Heart left ventricle (tissue), 16 donors: ENCODE results near the gene TNIK. TPM values are rescaled to one million over a fixed set of nuclear protein-coding genes. Genes with fewer than 3 reads are reported as not detected.

Experiments
- ATAC-seq, 4 donors: fragments of 200-7000 bp; cut with Tn5 transposase; one replicate each; pipeline ENCODE4 v1.9.1; 2020 to 2022; ENCODE audit warnings: moderate library complexity in 4 of 4, mild to moderate bottlenecking in 3 of 4, moderate number of reproducible peaks in 1 of 4
- DNase-seq, 5 donors: peaks; one replicate each; pipeline ENCODE4 v3.0.0-alpha.2; 2020
- H3K27ac ChIP-seq, 12 donors: fragments of 200-600 bp; sonication (generic) in 4 of 12; one replicate each; pipeline versions ENCODE4 v1.5.0 to v1.8.0; 2016 to 2022; ENCODE audit warnings: mild to moderate bottlenecking in 2 of 12
- H3K27me3 ChIP-seq, 9 donors: fragments of 200-600 bp; sonication (generic) in 2 of 9; one replicate each; pipeline versions ENCODE4 v1.5.1 to v1.8.0; 2016 to 2022; ENCODE audit warnings: mild to moderate bottlenecking in 3 of 9
- H3K36me3 ChIP-seq, 9 donors: fragments of 200-600 bp; sonication (generic) in 2 of 9; one replicate each; pipeline versions ENCODE4 v1.5.0 to v1.8.0; 2018 to 2022; ENCODE audit warnings: mild to moderate bottlenecking in 2 of 9
- H3K4me1 ChIP-seq, 12 donors: fragments of 200-600 bp; sonication (generic) in 4 of 12; one replicate each; pipeline versions ENCODE4 v1.5.0 to v1.8.0; 2016 to 2022; ENCODE audit warnings: mild to moderate bottlenecking in 3 of 12
- H3K4me3 ChIP-seq, 12 donors: fragments of 200-600 bp; sonication (generic) in 4 of 12; one replicate each; pipeline versions ENCODE4 v1.5.0 to v1.8.0; 2017 to 2022; ENCODE audit warnings: mild to moderate bottlenecking in 9 of 12, moderate library complexity in 4 of 12
- H3K9me3 ChIP-seq, 12 donors: fragments of 200-600 bp; sonication (generic) in 4 of 12; one replicate each; pipeline versions ENCODE4 v1.5.0 to v1.8.0; 2016 to 2022; ENCODE audit warnings: mild to moderate bottlenecking in 1 of 12
- CTCF ChIP-seq, 12 donors: fragments of 200-600 bp; sonication (generic) in 4 of 12; IDR thresholded peaks; one replicate each; pipeline versions ENCODE4 v1.5.0 to v1.8.0; 2018 to 2022; ENCODE audit warnings: antibody characterized with exemption in 12 of 12, mild to moderate bottlenecking in 5 of 12
- POLR2A ChIP-seq, 2 donors: fragments of 450-650 bp; IDR thresholded peaks; one replicate each; pipeline ENCODE4 v1.6.1; 2017; ENCODE audit warnings: antibody characterized with exemption in 2 of 2, mild to moderate bottlenecking in 2 of 2, moderate library complexity in 2 of 2
- WGBS, 4 donors: extraction: QIAGEN DNeasy Blood & Tissue Kit in 2 of 4; methylation state at CpG; one replicate each; pipeline versions ENCODE4 v1.1.5 to v1.1.7; 2013 to 2018; 5-methylcytosine and 5-hydroxymethylcytosine counted together
- intact Hi-C, 10 donors: fragments of 100-400 bp; cut with DNase I; formaldehyde crosslinking; loops; one replicate each; pipeline versions ENCODE4 v1.11.1 to v1.14.2; 2022
- polyA plus RNA-seq, 2 donors: library from polyadenylated mRNA; stranded (reverse); fragments of 200-250 nt; gene quantifications; one replicate each; pipeline ENCODE4 v1.2.3, GENCODE V29; 2013
- total RNA-seq, 9 donors: library from RNA; depleted of rRNA in 2 of 9; stranded (reverse); fragments of >200 nt in 2 of 9; fragmentation: NEBNext Ultra II Directional in 3 of 9; extraction: Animal tissue kit (Norgen Biotek cat#: 25700) in 3 of 9; gene quantifications; one replicate each; pipeline versions ENCODE4 v1.1.0 to v1.2.4, GENCODE V29; 2016 to 2023
- donor health status: ischemic (EF 13 %, LVEDD 7.1; RV severe dilation, severe dysfunction).
- donor health status: healthy with polysubstance abuse.
- donor health status: DM: no; HTN: yes; CAD: no.
- donor health status: DM: no; HTN: no; CAD: no.
- donor health status: ischemic (EF 25% LVEDD 6.9; RV normal size, moderate dysfunction).
- donor health status: ischemic (EF 25% LVEDD 5.7; RV mildly dilated, moderate dysfunction).
- donor health status: healthy.
- donor health status: DM: yes; HTN: yes; CAD: no.
- donor health status: ischemic (EF 35%, LVEDD 5.7; RV mildly dilated, moderate dysfunction).
- donor health status: nonischemic (EF 11% LVEDD 7.7; RV severe dilation, severe dysfunction).
- donor health status: DM: yes; HTN: yes; CAD: no.
- donor health status: PGD.
- donor health status: ischemic (EF 29% LVEDD 5.4; RV normal size, mild dysfunction).
- donor health status: nonischemic (EF 23%, LVEDD 6.1; RV moderate dilation, normal function).

The TNIK gene
- total and polyA plus RNA-seq, 11 donors = 12.3 to 51.6 (median 32.4) TPM

GRCh38 chr3:171363202-171363601 lies 97.0 kb downstream of the TNIK start:
- WGBS, 4 donors = 73 to 92% (median 79%) methylated on average over 2 of the region's 2 CpGs
- TF ChIP-seq CTCF (IDR thresholded peaks at IDR 0.05) (no peak), POLR2A (IDR thresholded peaks at IDR 0.05) (no peak)
- intact Hi-C loops = no loop called here

GRCh38 chr3:171362575-171362974 lies 97.6 kb downstream of the TNIK start:
- no peaks in the 10 kb centered on the region for H3K27me3 ChIP-seq
- intact Hi-C loops = no loop called here
- ATAC-seq (peak in 1 of 4 donors; percentile 10), DNase-seq (no peak)
- H3K36me3 ChIP-seq = no peaks in the 10 kb centered on the region
- H3K4me1 ChIP-seq = peaks cover 0 to 31% (median 5%) of the 10 kb centered on the region in 12 donors
- H3K9me3 ChIP-seq = no peaks in the 10 kb centered on the region
- H3K4me3 ChIP-seq = no peak overlapping the region
- H3K27ac ChIP-seq = no peak overlapping the region
- TF ChIP-seq POLR2A (IDR thresholded peaks at IDR 0.05) (no peak), CTCF (IDR thresholded peaks at IDR 0.05) (no peak)

More at GRCh38 chr3:171363202-171363601, 97.0 kb downstream of the TNIK start:
- ATAC-seq = no peak
- Histone ChIP-seq H3K27me3 (no peaks in the 10 kb centered on the region), H3K4me3 (no peak overlapping the region), H3K9me3 (no peaks in the 10 kb centered on the region), H3K27ac (no peak overlapping the region), H3K36me3 (no peaks in the 10 kb centered on the region), H3K4me1 (peaks cover 0 to 28% (median 4%) of the 10 kb centered on the region in 12 donors)
- DNase-seq = no peak

GRCh38 chr3:171358881-171359198 lies 101.4 kb downstream of the TNIK start:
- Histone ChIP-seq H3K27ac (no peak overlapping the region), H3K27me3 (no peaks in the 10 kb centered on the region), H3K36me3 (no peaks in the 10 kb centered on the region), H3K9me3 (no peaks in the 10 kb centered on the region), H3K4me3 (no peak overlapping the region), H3K4me1 (peaks cover 0 to 22% (median 5%) of the 10 kb centered on the region in 12 donors)
- TF ChIP-seq POLR2A (IDR thresholded peaks at IDR 0.05) (no peak), CTCF (IDR thresholded peaks at IDR 0.05) (no peak)
- ATAC-seq (no peak), DNase-seq (no peak)
- 79 to 93% (median 82%) methylated on average over 2 of the region's 2 CpGs for WGBS, 4 donors
- intact Hi-C loops = no loop called here

- DNase-seq (no peak), ATAC-seq (no peak)
- Histone ChIP-seq H3K27me3 (no peaks in the 10 kb centered on the region), H3K4me1 (peaks cover 0 to 17% (median 5%) of the 10 kb centered on the region in 12 donors), H3K27ac (no peak overlapping the region), H3K9me3 (no peaks in the 10 kb centered on the region), H3K4me3 (no peak overlapping the region), H3K36me3 (no peaks in the 10 kb centered on the region)
- intact Hi-C loops = no loop called here
- 64 to 70% (median 67%) methylated on average over 10 of the region's 10 CpGs for whole genome bisulfite sequencing, 4 donors
- no peak for TF ChIP-seq CTCF (IDR thresholded peaks at IDR 0.05)
- TF ChIP-seq POLR2A (IDR thresholded peaks at IDR 0.05) = no peak
Observed at GRCh38 chr3:171358181-171358880, 101.9 kb downstream of the TNIK start.
